AG09309 (cell line): ENCODE data around the gene MAPKAP1.

Source experiments
- DNase-seq: peaks from one replicate; pipeline ENCODE4 v3.0.0-alpha.2; 2010; ENCODE audit warnings: low read depth
- H3K4me3 ChIP-seq: 2 replicates; pipeline ENCODE4 v1.5.1; 2011; ENCODE audit warnings: mild to moderate bottlenecking, low read depth, low read length, moderate library complexity; ENCODE audit not compliant: control insufficient read depth
- CTCF ChIP-seq: IDR thresholded peaks from 2 replicates; pipeline ENCODE4 v1.5.1; 2011; ENCODE audit warnings: mild to moderate bottlenecking, low read depth, low read length, inconsistent platforms; ENCODE audit not compliant: insufficient read depth, control insufficient read depth; ENCODE audit errors: missing control alignments

The MAPKAP1 gene

GRCh38 chr9:125463926-125464325 lies 243.1 kb downstream of the MAPKAP1 start:
- no peak overlapping the region for H3K4me3 ChIP-seq
- TF ChIP-seq CTCF, result no peak
- no peak for DNase-seq

GRCh38 chr9:125462861-125463291 lies 244.1 kb downstream of the MAPKAP1 start:
- TF ChIP-seq CTCF, result no peak
- H3K4me3 ChIP-seq, result no peak overlapping the region
- DNase-seq, result no peak

- no peak for DNase-seq
- TF ChIP-seq CTCF, result no peak
- H3K4me3 ChIP-seq, result no peak overlapping the region
Observed at GRCh38 chr9:125461636-125462190, 245.3 kb downstream of the MAPKAP1 start.

GRCh38 chr9:125460883-125461635 lies 245.9 kb downstream of the MAPKAP1 start:
- no peak overlapping the region for H3K4me3 ChIP-seq
- peak; percentile 64 for DNase-seq
- no peak for TF ChIP-seq CTCF

GRCh38 chr9:125460346-125460745 lies 246.7 kb downstream of the MAPKAP1 start:
- no peak for DNase-seq
- no peak for TF ChIP-seq CTCF

GRCh38 chr9:125457357-125457756 lies 249.7 kb downstream of the MAPKAP1 start:
- DNase-seq, result no peak
- no peak for TF ChIP-seq CTCF
- no peak overlapping the region for H3K4me3 ChIP-seq

More at GRCh38 chr9:125460346-125460745, 246.7 kb downstream of the MAPKAP1 start:
- no peak overlapping the region for H3K4me3 ChIP-seq
